ENCODE results near the gene LFNG.
A peak's percentile ranks its signal among the peaks of the same experiment; 100 is the strongest.
"Not testable (repeated sequence)": the region's sequence is repeated elsewhere in the genome, so short reads cannot be mapped to it uniquely, and the experiment has no call there.

The LFNG gene

GRCh38 chr7:2529161-2530070 lies 9.8 kb downstream of the LFNG start:
- Mint-ChIP-seq H3K27ac (peak overlapping the region; percentile 98), H3K9me3 (no peaks in the 10 kb centered on the region), H3K4me1 (ENCODE audit: low read depth) (peaks cover 80% of the 10 kb centered on the region), H3K4me3 (peak overlapping the region; percentile 63), H3K27me3 (no peaks in the 10 kb centered on the region), H3K36me3 (ENCODE audit: low read depth) (peaks cover 47% of the 10 kb centered on the region)
- intact Hi-C loops (cut with micrococcal nuclease) = loop anchor here (5.0 to 10.0 kb wide), 2 partner anchors 38 to 105 kb away; partner anchors contain the start of gene TTYH3

- Mint-ChIP-seq H3K4me1 (ENCODE audit: low read depth) (peaks cover 78% of the 10 kb centered on the region), H3K36me3 (ENCODE audit: low read depth) (peaks cover 38% of the 10 kb centered on the region), H3K4me3 (peak overlapping the region; percentile 63), H3K27ac (peak overlapping the region; percentile 98), H3K9me3 (no peaks in the 10 kb centered on the region), H3K27me3 (no peaks in the 10 kb centered on the region)
- intact Hi-C loops (cut with micrococcal nuclease) = no loop called here
These were observed 10.8 kb downstream of the LFNG start for GRCh38 chr7:2530071-2530987.

GRCh38 chr7:2530994-2531795 lies 11.6 kb downstream of the LFNG start:
- H3K9me3 Mint-ChIP-seq; intact Hi-C loops (cut with micrococcal nuclease); H3K27me3 Mint-ChIP-seq: not testable (repeated sequence)
- Mint-ChIP-seq H3K27ac (peak overlapping the region; percentile 98), H3K4me1 (ENCODE audit: low read depth) (peaks cover 71% of the 10 kb centered on the region), H3K4me3 (peak overlapping the region; percentile 63), H3K36me3 (ENCODE audit: low read depth) (peaks cover 30% of the 10 kb centered on the region)

GRCh38 chr7:2531796-2532110 lies 12.2 kb downstream of the LFNG start:
- peak overlapping the region; percentile 98 for H3K27ac Mint-ChIP-seq
- peaks cover 24% of the 10 kb centered on the region for H3K36me3 Mint-ChIP-seq (ENCODE audit: low read depth)
- H3K9me3 Mint-ChIP-seq; intact Hi-C loops (cut with micrococcal nuclease); H3K27me3 Mint-ChIP-seq; H3K4me3 Mint-ChIP-seq: not testable (repeated sequence)
- peaks cover 65% of the 10 kb centered on the region for H3K4me1 Mint-ChIP-seq (ENCODE audit: low read depth)

- H3K27ac Mint-ChIP-seq = peak overlapping the region; percentile 98
- H3K4me3 Mint-ChIP-seq = not testable (repeated sequence)
These were observed 12.7 kb downstream of the LFNG start for GRCh38 chr7:2532199-2532772.

GRCh38 chr7:2532816-2533215 lies 13.2 kb downstream of the LFNG start:
- H3K27me3 Mint-ChIP-seq; H3K4me3 Mint-ChIP-seq; H3K27ac Mint-ChIP-seq; intact Hi-C loops (cut with micrococcal nuclease); H3K9me3 Mint-ChIP-seq: not testable (repeated sequence)
- H3K4me1 Mint-ChIP-seq (ENCODE audit: low read depth) = peaks cover 54% of the 10 kb centered on the region
- H3K36me3 Mint-ChIP-seq (ENCODE audit: low read depth) = peaks cover 20% of the 10 kb centered on the region

More at GRCh38 chr7:2532199-2532772, 12.7 kb downstream of the LFNG start:
- intact Hi-C loops (cut with micrococcal nuclease); H3K27me3 Mint-ChIP-seq; H3K9me3 Mint-ChIP-seq: not testable (repeated sequence)
- peaks cover 60% of the 10 kb centered on the region for H3K4me1 Mint-ChIP-seq (ENCODE audit: low read depth)
- peaks cover 20% of the 10 kb centered on the region for H3K36me3 Mint-ChIP-seq (ENCODE audit: low read depth)

- H3K27me3 Mint-ChIP-seq; H3K9me3 Mint-ChIP-seq; H3K4me3 Mint-ChIP-seq; H3K27ac Mint-ChIP-seq; intact Hi-C loops (cut with micrococcal nuclease): not testable (repeated sequence)
- H3K4me1 Mint-ChIP-seq (ENCODE audit: low read depth) = peaks cover 47% of the 10 kb centered on the region
- H3K36me3 Mint-ChIP-seq (ENCODE audit: low read depth) = peaks cover 20% of the 10 kb centered on the region
These were observed 14.0 kb downstream of the LFNG start for GRCh38 chr7:2533566-2533965.

GRCh38 chr7:2534214-2534613 lies 14.6 kb downstream of the LFNG start:
- intact Hi-C loops (cut with micrococcal nuclease) = not testable (repeated sequence)

GRCh38 chr7:2535872-2536627 lies 16.5 kb downstream of the LFNG start:
- H3K27me3 Mint-ChIP-seq; H3K9me3 Mint-ChIP-seq; intact Hi-C loops (cut with micrococcal nuclease); H3K4me3 Mint-ChIP-seq; H3K27ac Mint-ChIP-seq: not testable (repeated sequence)
- H3K36me3 Mint-ChIP-seq (ENCODE audit: low read depth) = peaks cover 39% of the 10 kb centered on the region
- H3K4me1 Mint-ChIP-seq (ENCODE audit: low read depth) = peaks cover 22% of the 10 kb centered on the region

More at GRCh38 chr7:2534214-2534613, 14.6 kb downstream of the LFNG start:
- Mint-ChIP-seq H3K4me1 (ENCODE audit: low read depth) (peaks cover 41% of the 10 kb centered on the region), H3K36me3 (ENCODE audit: low read depth) (peaks cover 20% of the 10 kb centered on the region)
- H3K9me3 Mint-ChIP-seq, H3K27me3 Mint-ChIP-seq, H3K27ac Mint-ChIP-seq, H3K4me3 Mint-ChIP-seq: not testable (repeated sequence)

GRCh38 chr7:2537981-2538851 lies 18.6 kb downstream of the LFNG start:
- Mint-ChIP-seq H3K4me3 (no peak overlapping the region), H3K27me3 (no peaks in the 10 kb centered on the region), H3K9me3 (no peaks in the 10 kb centered on the region), H3K4me1 (ENCODE audit: low read depth) (peaks cover 11% of the 10 kb centered on the region), H3K27ac (no peak overlapping the region), H3K36me3 (ENCODE audit: low read depth) (peaks cover 60% of the 10 kb centered on the region)
- intact Hi-C loops (cut with micrococcal nuclease) = no loop called here

- no peaks in the 10 kb centered on the region for H3K9me3 Mint-ChIP-seq
- H3K36me3 Mint-ChIP-seq (ENCODE audit: low read depth) = peaks cover 71% of the 10 kb centered on the region
- H3K4me1 Mint-ChIP-seq (ENCODE audit: low read depth) = peaks cover 22% of the 10 kb centered on the region
- intact Hi-C loops (cut with micrococcal nuclease) = no loop called here
- H3K4me3 Mint-ChIP-seq = no peak overlapping the region
- H3K27ac Mint-ChIP-seq = no peak overlapping the region
- no peaks in the 10 kb centered on the region for H3K27me3 Mint-ChIP-seq
These were observed 19.7 kb downstream of the LFNG start for GRCh38 chr7:2539031-2539911.
